ENCODE data around the gene ABCC3. TPM values are rescaled to one million over a fixed set of nuclear protein-coding genes. Genes with fewer than 3 reads are reported as not detected.
"Not testable (repeated sequence)": the region's sequence is repeated elsewhere in the genome, so short reads cannot be mapped to it uniquely, and the experiment has no call there.

Gene ABCC3
- total RNA-seq, 1 donor from 2014 or later = 0.20 TPM

DNA sequence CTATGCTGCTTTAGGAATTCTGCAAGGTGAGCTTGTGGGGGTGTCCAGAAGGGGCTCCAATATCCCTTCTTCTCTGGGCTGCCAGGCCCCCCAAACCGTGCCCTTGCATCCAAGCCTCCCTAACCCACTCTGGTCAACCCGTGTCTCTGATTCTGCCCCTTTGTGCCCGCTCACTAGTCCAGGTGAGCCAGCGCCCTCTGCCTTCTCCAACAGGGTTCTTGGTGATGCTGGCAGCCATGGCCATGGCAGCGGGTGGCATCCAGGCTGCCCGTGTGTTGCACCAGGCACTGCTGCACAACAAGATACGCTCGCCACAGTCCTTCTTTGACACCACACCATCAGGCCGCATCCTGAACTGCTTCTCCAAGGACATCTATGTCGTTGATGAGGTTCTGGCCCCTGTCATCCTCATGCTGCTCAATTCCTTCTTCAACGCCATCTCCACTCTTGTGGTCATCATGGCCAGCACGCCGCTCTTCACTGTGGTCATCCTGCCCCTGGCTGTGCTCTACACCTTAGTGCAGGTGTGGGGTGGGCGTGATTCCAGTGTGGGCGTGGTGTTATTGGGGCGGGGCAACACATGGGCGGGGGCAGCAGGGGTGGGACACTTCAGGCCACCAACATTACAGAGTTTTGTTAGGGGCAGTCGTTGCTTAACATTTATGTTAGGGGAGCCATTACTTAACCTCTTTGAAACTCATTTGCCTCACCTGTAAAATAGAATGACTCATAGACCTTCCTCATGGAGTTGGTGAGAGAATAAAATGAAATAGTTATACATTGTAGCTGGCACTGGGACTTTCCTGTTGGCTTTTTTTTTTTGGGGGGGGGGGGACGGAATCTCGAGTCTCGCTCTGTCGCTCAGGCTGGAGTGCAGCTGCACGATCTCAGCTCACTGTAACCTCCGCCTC lies 41.6 kb downstream of the ABCC3 start:
- CTCF ChIA-PET = no interaction called here
- ATAC-seq (ENCODE audit: low read depth) = no peak
- POLR2A ChIA-PET = interaction anchor here (0.6 kb wide), 1 partner anchor 462 kb away, joined by 3 read pairs; no protein-coding TSS in a partner anchor
- TF ChIP-seq, protein P1, sequence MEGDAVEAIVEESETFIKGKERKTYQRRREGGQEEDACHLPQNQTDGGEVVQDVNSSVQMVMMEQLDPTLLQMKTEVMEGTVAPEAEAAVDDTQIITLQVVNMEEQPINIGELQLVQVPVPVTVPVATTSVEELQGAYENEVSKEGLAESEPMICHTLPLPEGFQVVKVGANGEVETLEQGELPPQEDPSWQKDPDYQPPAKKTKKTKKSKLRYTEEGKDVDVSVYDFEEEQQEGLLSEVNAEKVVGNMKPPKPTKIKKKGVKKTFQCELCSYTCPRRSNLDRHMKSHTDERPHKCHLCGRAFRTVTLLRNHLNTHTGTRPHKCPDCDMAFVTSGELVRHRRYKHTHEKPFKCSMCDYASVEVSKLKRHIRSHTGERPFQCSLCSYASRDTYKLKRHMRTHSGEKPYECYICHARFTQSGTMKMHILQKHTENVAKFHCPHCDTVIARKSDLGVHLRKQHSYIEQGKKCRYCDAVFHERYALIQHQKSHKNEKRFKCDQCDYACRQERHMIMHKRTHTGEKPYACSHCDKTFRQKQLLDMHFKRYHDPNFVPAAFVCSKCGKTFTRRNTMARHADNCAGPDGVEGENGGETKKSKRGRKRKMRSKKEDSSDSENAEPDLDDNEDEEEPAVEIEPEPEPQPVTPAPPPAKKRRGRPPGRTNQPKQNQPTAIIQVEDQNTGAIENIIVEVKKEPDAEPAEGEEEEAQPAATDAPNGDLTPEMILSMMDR (IDR thresholded peaks at IDR 0.05) = no peak
- Mint-ChIP-seq H3K4me3 (no peak overlapping the region), H3K27ac (no peak overlapping the region), H3K27me3 (peaks cover 28% of the 10 kb centered on the region), H3K36me3 (ENCODE audit: low read depth) (no peaks in the 10 kb centered on the region), H3K9me3 (no peaks in the 10 kb centered on the region), H3K4me1 (no peaks in the 10 kb centered on the region)
- intact Hi-C loops (cut with micrococcal nuclease) = no loop called here
- no peak for DNase-seq

DNA sequence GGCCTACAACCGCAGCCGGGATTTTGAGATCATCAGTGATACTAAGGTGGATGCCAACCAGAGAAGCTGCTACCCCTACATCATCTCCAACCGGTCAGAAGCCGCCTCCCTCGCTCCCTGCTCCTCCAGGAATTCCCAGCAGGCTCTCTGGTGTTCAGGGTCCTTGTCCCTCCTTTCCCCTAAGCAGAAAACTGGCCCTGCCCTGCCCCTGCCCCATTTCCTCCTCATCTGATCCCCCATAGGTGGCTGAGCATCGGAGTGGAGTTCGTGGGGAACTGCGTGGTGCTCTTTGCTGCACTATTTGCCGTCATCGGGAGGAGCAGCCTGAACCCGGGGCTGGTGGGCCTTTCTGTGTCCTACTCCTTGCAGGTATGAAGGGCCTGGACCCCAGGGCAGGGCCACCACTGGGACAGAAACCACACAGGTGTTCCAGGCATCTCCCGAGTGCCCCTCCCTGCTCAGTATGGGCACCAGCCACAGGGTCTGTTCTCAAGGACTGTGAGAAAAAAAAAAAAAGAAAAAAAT lies 43.2 kb downstream of the ABCC3 start:
- intact Hi-C loops (cut with micrococcal nuclease) = no loop called here
- ATAC-seq (ENCODE audit: low read depth) (no peak), DNase-seq (no peak)
- TF ChIP-seq, protein P1 (IDR thresholded peaks at IDR 0.05) = no peak
- POLR2A ChIA-PET = no interaction called here
- no peaks in the 10 kb centered on the region for H3K4me1 Mint-ChIP-seq
- no peak overlapping the region for H3K27ac Mint-ChIP-seq
- no peak overlapping the region for H3K4me3 Mint-ChIP-seq
- H3K36me3 Mint-ChIP-seq (ENCODE audit: low read depth) = no peaks in the 10 kb centered on the region
- CTCF ChIA-PET = no interaction called here
- H3K27me3 Mint-ChIP-seq = peaks cover 41% of the 10 kb centered on the region
- H3K9me3 Mint-ChIP-seq = no peaks in the 10 kb centered on the region

DNA sequence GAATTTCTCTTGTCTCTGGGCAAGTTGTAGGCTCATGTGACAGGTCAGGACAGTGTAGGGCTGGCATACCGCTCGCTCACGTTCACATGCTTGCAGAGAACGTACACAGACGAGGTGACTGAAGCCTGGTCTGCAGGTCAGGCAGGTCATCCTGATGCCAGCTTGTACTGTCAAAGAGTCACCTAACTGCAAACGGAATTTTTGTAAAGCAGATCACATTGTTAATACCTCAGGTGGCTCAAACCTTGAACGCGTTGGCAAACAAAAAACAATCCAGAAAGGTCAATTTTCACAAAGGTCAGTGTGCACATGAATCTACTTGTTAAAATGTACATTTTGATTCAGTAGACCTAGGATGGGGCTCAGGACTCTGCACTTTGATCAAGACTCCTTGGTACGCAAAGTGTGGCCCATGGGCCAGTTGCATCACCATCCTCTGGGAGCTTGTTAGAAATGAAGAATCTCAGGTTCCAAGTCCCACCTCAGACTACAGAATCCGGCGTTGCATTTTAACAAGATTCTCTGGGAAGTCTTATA lies 44.4 kb downstream of the ABCC3 start:
- Mint-ChIP-seq H3K4me1 (no peaks in the 10 kb centered on the region), H3K27me3 (peaks cover 41% of the 10 kb centered on the region), H3K36me3 (ENCODE audit: low read depth) (no peaks in the 10 kb centered on the region), H3K4me3 (no peak overlapping the region), H3K9me3 (no peaks in the 10 kb centered on the region), H3K27ac (no peak overlapping the region)
- ATAC-seq (ENCODE audit: low read depth) (no peak), DNase-seq (no peak)
- ChIA-PET POLR2A (no interaction called here), CTCF (no interaction called here)
- intact Hi-C loops (cut with micrococcal nuclease) = no loop called here
- TF ChIP-seq, protein P1 (IDR thresholded peaks at IDR 0.05) = no peak

DNA sequence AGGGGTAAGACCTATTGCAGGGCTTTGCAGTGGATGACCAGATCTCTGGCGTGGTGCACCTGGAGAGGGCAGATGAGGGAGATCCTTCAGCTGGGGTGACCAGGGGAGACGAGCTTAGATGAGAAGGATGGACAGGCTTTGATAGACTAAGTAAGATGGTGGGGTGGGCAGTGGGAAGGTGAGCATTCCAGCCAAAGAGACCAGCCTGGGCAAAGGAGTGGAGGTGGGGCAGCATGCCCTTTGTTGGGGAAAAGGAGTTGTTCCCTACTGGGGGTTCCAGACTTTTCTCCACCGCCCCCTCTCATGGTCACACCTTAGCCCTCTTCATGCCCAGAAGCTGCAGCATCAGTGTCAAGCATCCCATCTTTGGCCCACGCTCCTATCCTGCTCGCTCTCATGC lies 45.4 kb downstream of the ABCC3 start:
- no peaks in the 10 kb centered on the region for H3K4me1 Mint-ChIP-seq
- H3K9me3 Mint-ChIP-seq = no peaks in the 10 kb centered on the region
- ChIA-PET POLR2A (no interaction called here), CTCF (no interaction called here)
- intact Hi-C loops (cut with micrococcal nuclease) = no loop called here
- H3K27me3 Mint-ChIP-seq = peaks cover 38% of the 10 kb centered on the region
- H3K36me3 Mint-ChIP-seq (ENCODE audit: low read depth) = no peaks in the 10 kb centered on the region
- DNase-seq (no peak), ATAC-seq (ENCODE audit: low read depth) (no peak)
- no peak overlapping the region for H3K27ac Mint-ChIP-seq
- TF ChIP-seq, protein P1 (IDR thresholded peaks at IDR 0.05) = no peak
- H3K4me3 Mint-ChIP-seq = no peak overlapping the region

DNA sequence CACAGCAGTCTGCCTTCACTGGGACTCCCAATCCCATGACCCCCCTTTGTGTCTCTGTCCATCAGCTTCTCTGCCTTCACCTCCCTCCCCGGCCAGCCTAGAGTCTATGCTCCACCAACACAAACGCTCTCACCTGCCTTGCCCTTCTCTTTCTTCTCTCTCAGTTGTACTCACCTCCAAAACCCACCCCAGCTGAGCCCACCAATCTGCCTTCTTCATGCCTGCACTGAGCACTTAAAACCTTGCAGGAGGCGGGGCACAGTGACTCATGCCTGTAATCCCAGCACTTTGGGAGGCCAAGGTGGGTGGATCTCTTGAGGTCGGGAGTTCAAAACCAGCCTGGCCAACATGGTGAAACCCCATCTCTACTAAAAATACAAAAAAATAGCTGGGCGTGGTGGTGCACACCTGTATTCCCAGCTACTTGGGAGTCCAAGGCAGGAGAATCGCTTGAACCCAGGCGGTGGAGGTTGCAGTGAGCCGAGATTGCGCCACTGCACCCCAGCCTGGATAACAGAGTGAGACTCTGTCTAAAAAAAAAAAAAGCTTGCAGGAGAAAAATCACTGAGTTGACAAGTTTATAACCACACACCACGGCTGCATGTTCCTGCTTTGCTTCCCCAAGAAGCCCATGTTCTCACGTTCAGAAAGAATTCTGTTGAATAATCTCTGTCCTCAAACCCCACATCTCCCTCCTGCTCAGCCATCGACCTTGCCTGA lies 46.0 kb downstream of the ABCC3 start:
- POLR2A ChIA-PET; H3K4me1 Mint-ChIP-seq; CTCF ChIA-PET; DNase-seq; H3K9me3 Mint-ChIP-seq; intact Hi-C loops (cut with micrococcal nuclease); H3K36me3 Mint-ChIP-seq (ENCODE audit: low read depth); H3K4me3 Mint-ChIP-seq; H3K27ac Mint-ChIP-seq; ATAC-seq (ENCODE audit: low read depth): not testable (repeated sequence)
- H3K27me3 Mint-ChIP-seq = peaks cover 38% of the 10 kb centered on the region

All from activated B cell treated with CpG ODN at 0.5 μM for 24 hours (primary cell).